HS-5 (cell line): ENCODE results near the gene MAPK12.
"Not testable (repeated sequence)": the region's sequence is repeated elsewhere in the genome, so short reads cannot be mapped to it uniquely, and the experiment has no call there.

Experiments used
- DNase-seq: peaks from one replicate; pipeline ENCODE4 v3.0.0-alpha.2; 2012; ENCODE audit warnings: low read depth

The MAPK12 gene

DNA sequence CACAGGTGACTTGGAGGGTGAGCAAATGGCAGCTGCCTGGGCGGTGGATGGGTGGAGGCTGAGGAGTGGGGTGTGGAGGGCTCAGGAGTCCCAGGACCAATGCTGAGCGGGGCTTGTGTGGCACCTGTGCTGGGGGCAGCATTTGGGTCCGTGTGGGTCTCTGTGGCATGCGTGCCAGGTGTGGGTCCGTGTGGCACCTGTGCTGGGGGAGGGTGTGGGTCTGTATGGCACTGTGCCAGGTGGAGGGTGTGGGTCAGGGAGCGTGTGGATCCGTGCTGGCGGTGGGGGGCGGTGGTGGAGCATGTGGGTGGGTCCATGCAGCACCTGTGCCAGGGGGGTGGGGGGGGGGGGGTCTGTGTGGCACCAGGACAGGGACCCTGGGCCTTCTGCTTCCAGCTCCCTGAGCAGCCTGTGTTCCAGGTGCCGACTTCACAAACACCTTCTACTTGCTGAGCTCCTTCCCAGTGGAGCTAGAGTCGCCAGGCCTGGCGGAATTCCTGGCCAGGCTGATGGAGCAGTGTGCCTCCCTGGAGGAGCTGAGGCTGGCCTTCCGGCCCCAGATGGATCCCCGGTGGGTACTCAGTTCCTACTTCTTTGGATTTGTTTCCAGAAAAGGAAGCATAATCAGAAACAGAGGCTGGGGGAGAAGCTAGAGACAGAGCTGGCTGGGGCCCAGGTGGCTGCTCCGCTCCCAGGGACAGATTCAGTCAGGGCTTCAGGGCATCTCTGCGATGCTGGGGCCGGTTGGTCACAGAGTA, 46.0 kb downstream of the MAPK12 start:
- no peak for DNase-seq

GRCh38 chr22:50213263-50213662, 48.2 kb downstream of the MAPK12 start:
- no peak for DNase-seq

GRCh38 chr22:50211147-50211546, 50.3 kb downstream of the MAPK12 start:
- no peak for DNase-seq

DNA sequence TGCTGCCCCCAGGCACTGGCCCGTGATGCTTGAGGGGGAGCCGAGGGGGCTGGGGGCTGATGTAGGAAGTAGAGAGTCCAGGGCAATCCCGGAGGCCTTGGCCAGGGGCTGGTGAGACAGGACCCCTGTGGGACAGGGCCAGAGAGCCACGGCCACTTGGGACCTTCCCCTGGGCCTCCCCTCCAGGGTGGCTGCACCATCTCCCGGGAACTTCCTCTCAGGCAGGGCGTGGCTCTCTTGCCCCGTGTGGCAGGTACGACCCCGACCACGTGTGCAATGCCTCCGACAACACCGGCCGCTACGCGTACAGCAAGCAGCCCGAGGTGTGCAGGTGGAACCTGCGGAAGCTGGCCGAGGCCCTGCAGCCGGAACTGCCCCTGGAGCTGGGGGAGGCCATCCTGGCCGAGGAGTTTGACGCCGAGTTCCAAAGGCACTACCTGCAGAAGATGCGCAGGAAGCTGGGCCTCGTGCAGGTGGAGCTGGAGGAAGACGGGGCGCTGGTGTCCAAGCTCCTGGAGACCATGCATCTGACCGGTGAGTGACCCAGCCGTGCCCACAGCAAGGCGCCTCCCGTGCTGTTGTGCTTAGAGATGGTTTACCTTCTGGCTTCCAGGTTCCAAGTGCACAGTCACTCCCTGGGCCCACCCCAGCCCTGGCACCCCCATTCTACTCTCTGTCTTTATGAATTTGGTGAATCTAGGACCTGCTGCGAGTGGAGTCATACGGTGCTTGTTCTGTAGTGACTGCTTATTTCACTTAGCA, 50.9 kb downstream of the MAPK12 start:
- no peak for DNase-seq

DNA sequence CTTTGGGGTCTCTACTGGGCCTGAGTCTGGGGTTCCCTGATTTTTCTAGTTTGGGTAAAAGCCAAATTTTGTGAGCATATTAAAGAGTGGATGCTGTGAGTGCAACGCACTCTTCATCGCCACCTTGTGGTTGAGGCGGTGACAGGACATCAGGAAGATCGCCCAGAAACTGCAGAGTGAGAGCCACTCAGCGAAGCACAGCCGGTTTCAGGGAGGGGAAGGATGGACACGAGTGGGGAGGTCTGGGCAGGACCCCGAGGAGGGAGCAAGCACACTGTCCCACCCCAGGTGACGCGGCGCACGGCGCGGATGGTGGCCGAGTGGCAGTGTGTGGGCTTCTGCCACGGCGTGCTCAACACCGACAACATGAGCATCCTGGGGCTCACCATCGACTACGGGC, 51.6 kb downstream of the MAPK12 start:
- peak; percentile 19 for DNase-seq

- no peak for DNase-seq
Measured at GRCh38 chr22:50208939-50209892, 52.3 kb downstream of the MAPK12 start.

DNA sequence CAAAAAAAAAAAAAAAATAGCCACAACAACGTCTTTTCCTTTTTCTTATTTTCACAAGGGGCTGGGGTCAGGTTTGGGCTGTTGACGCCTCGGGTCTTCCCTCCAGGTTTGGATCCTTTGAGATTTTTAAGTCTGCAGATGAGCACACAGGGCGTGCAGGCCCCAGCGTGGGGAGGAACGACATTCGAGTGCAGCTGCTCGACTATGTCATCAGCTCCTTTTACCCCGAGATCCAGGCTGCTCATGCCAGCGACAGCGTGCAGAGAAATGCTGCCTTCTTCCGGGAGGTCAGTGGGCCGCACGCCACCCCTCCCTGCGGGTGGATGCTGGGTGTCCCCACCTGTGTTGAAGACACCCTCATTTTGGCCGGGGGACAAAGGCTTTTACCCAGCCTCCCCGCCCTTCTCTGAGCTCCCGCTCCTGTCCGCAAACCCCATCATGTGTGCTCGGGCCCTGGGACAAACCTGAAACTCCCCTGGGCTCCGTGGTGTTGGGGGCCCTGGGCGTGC, 53.0 kb downstream of the MAPK12 start:
- no peak for DNase-seq

DNA sequence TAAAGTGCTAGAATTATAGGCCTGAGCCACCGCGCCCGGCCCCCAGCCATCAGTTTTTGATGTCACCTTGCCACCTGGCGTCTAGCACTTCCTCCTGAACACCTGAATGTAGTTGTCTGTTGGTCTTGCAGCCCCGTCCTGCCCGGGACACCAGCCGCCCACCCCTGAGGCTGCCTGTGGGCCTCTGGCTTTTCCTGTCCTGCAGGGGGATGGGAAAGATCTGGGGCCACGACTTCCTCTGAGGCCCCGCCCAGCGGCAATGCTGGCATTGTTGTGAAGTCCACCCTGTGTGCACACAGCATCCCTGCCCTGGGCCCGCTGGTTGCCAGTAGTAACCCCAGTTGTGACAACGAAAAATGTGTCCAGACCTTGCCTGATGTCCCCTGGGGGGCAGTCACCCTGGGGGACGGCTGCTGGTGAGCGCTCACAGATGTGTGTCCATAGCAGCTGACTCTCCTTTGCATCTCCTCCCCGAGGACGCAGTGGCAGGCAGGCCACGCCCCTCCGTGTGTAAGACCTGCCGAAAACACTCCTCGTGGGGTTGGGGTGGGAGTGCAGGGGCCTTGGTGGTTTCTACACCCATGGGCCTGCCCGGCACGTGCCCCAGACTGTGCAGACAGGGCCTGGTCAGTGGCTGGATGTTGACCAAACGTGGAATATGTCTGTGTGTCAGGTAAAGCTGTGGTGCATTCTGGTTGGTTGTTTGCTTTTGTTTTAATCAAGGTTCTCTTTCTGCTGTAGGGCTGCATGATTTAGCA, 53.9 kb downstream of the MAPK12 start:
- DNase-seq, result no peak

GRCh38 chr22:50206599-50206998, 54.9 kb downstream of the MAPK12 start:
- no peak for DNase-seq

- DNase-seq, result no peak
Measured at GRCh38 chr22:50205781-50206569, 55.5 kb downstream of the MAPK12 start.

GRCh38 chr22:50204998-50205397, 56.5 kb downstream of the MAPK12 start:
- not testable (repeated sequence) for DNase-seq

GRCh38 chr22:50204571-50204970, 56.9 kb downstream of the MAPK12 start:
- no peak for DNase-seq

DNA sequence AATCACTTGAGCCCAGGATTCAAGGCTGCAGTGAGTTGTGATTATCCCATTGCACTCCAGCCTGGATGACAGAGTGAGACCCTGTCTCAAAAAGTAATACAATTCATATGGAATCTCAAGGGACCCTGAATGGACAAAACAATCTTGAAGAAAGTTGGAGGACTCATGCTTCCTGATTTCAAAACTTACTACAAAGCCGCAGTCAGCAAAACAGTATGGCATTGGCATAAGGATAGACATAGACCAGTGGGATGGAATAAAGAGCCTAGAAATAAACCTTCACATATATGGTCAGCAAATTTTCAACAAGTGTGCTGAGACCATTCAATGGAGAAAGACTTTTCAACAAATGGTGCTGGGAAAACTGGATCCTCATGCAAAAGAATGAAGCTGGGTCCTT, 58.2 kb downstream of the MAPK12 start:
- DNase-seq, result no peak
